Activated CD8-positive, alpha-beta memory T cell treated with anti-CD3 and anti-CD28 coated beads for 24 hours (primary cell): ENCODE results near the gene TMEM150B.
A peak's percentile ranks its signal among the peaks of the same experiment; 100 is the strongest.
"Not testable (repeated sequence)": the region's sequence is repeated elsewhere in the genome, so short reads cannot be mapped to it uniquely, and the experiment has no call there.

Experiments
- DNase-seq: peaks from one replicate; pipeline ENCODE4 v3.0.0-alpha.2; 2020

TMEM150B gene

GRCh38 chr19:55336101-55336500, 11.0 kb upstream of the TMEM150B start:
- DNase-seq = no peak

- no peak for DNase-seq
Measured at GRCh38 chr19:55333870-55334269, 8.7 kb upstream of the TMEM150B start.

- not testable (repeated sequence) for DNase-seq
Measured at GRCh38 chr19:55329791-55330190, 4.7 kb upstream of the TMEM150B start.

- DNase-seq = not testable (repeated sequence)
Measured at GRCh38 chr19:55328774-55329318, 3.7 kb upstream of the TMEM150B start.

- no peak for DNase-seq
Measured at GRCh38 chr19:55324662-55325061, 479 bp downstream of the TMEM150B start.

GRCh38 chr19:55322204-55322885, 2.8 kb downstream of the TMEM150B start:
- DNase-seq = no peak

- DNase-seq = no peak
Measured at GRCh38 chr19:55321466-55322137, 3.5 kb downstream of the TMEM150B start.

- no peak for DNase-seq
Measured at GRCh38 chr19:55320844-55321419, 4.2 kb downstream of the TMEM150B start.

GRCh38 chr19:55319785-55320184, 5.4 kb downstream of the TMEM150B start:
- no peak for DNase-seq

GRCh38 chr19:55316646-55317045, 8.5 kb downstream of the TMEM150B start:
- DNase-seq = no peak

- DNase-seq = no peak
Measured at GRCh38 chr19:55315956-55316525, 9.1 kb downstream of the TMEM150B start.

- no peak for DNase-seq
Measured at GRCh38 chr19:55314396-55314795, 10.7 kb downstream of the TMEM150B start.

- no peak for DNase-seq
Measured at GRCh38 chr19:55312621-55313512, 12.3 kb downstream of the TMEM150B start.

GRCh38 chr19:55311797-55312196, 13.3 kb downstream of the TMEM150B start:
- DNase-seq = no peak

GRCh38 chr19:55311397-55311796, 13.7 kb downstream of the TMEM150B start:
- no peak for DNase-seq

- no peak for DNase-seq
Measured at GRCh38 chr19:55310498-55310897, 14.6 kb downstream of the TMEM150B start.

GRCh38 chr19:55309448-55309847, 15.7 kb downstream of the TMEM150B start:
- DNase-seq = no peak

GRCh38 chr19:55308281-55308680, 16.9 kb downstream of the TMEM150B start:
- no peak for DNase-seq

GRCh38 chr19:55306712-55307111, 18.4 kb downstream of the TMEM150B start:
- DNase-seq = no peak

- DNase-seq = no peak
Measured at GRCh38 chr19:55305983-55306562, 19.1 kb downstream of the TMEM150B start.

GRCh38 chr19:55305491-55305890, 19.6 kb downstream of the TMEM150B start:
- DNase-seq = peak; percentile 75

- DNase-seq = no peak
Measured at GRCh38 chr19:55304980-55305379, 20.2 kb downstream of the TMEM150B start.
